Neural cell (in vitro differentiated cells): ENCODE results near the gene TRPV2.

Source experiments
- EZH2 ChIP-seq: fragments of 200-600, 300-800 bp; shearing (Covaris generic), sonication (generic); IDR thresholded peaks from 2 replicates; pipeline ENCODE4 v1.6.1; 2014; ENCODE audit warnings: antibody characterized with exemption, low read length, borderline replicate concordance, mild to moderate bottlenecking; ENCODE audit not compliant: insufficient read depth, poor library complexity, severe bottlenecking
- POLR2AphosphoS5 ChIP-seq: IDR thresholded peaks from 2 replicates; pipeline ENCODE4 v1.6.1; 2012
- TAF1 ChIP-seq: IDR thresholded peaks from 2 replicates; pipeline ENCODE4 v1.6.1; 2012; ENCODE audit warnings: low read depth
- TF ChIP-seq, protein P1 (sequence below): fragments of 450-650 bp; IDR thresholded peaks from 2 replicates; pipeline ENCODE4 v1.5.1; 2014; ENCODE audit warnings: antibody characterized with exemption, mild to moderate bottlenecking, moderate library complexity; ENCODE audit not compliant: poor library complexity, severe bottlenecking
- TF ChIP-seq, protein P2 (sequence below): IDR thresholded peaks from 2 replicates; pipeline ENCODE4 v1.6.1; 2012; ENCODE audit warnings: borderline replicate concordance

DNA sequence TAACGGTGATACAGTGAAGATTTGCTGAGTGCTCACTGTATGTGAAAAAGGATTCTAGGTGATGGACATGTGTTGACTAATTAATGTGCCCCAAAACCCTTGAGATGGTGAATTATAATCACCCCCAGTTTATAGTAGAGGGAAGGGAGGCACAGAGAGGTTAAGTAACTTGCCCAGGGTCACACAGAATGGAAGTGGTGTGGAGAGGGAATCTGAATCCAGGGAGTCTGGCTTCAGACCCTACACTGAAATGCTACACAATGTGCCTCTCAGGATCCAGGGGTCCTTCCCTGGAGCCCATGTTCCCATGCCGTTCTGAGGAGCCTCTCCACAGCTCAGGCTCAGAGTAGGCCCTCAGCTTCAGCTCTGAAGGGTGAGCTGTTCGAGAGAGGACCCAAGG, 11.6 kb downstream of the TRPV2 start:
- TF ChIP-seq, protein P1, sequence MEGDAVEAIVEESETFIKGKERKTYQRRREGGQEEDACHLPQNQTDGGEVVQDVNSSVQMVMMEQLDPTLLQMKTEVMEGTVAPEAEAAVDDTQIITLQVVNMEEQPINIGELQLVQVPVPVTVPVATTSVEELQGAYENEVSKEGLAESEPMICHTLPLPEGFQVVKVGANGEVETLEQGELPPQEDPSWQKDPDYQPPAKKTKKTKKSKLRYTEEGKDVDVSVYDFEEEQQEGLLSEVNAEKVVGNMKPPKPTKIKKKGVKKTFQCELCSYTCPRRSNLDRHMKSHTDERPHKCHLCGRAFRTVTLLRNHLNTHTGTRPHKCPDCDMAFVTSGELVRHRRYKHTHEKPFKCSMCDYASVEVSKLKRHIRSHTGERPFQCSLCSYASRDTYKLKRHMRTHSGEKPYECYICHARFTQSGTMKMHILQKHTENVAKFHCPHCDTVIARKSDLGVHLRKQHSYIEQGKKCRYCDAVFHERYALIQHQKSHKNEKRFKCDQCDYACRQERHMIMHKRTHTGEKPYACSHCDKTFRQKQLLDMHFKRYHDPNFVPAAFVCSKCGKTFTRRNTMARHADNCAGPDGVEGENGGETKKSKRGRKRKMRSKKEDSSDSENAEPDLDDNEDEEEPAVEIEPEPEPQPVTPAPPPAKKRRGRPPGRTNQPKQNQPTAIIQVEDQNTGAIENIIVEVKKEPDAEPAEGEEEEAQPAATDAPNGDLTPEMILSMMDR: no peak
- TF ChIP-seq TAF1: no peak
- TF ChIP-seq, protein P2, sequence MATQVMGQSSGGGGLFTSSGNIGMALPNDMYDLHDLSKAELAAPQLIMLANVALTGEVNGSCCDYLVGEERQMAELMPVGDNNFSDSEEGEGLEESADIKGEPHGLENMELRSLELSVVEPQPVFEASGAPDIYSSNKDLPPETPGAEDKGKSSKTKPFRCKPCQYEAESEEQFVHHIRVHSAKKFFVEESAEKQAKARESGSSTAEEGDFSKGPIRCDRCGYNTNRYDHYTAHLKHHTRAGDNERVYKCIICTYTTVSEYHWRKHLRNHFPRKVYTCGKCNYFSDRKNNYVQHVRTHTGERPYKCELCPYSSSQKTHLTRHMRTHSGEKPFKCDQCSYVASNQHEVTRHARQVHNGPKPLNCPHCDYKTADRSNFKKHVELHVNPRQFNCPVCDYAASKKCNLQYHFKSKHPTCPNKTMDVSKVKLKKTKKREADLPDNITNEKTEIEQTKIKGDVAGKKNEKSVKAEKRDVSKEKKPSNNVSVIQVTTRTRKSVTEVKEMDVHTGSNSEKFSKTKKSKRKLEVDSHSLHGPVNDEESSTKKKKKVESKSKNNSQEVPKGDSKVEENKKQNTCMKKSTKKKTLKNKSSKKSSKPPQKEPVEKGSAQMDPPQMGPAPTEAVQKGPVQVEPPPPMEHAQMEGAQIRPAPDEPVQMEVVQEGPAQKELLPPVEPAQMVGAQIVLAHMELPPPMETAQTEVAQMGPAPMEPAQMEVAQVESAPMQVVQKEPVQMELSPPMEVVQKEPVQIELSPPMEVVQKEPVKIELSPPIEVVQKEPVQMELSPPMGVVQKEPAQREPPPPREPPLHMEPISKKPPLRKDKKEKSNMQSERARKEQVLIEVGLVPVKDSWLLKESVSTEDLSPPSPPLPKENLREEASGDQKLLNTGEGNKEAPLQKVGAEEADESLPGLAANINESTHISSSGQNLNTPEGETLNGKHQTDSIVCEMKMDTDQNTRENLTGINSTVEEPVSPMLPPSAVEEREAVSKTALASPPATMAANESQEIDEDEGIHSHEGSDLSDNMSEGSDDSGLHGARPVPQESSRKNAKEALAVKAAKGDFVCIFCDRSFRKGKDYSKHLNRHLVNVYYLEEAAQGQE: no peak
- no peak for TF ChIP-seq EZH2
- TF ChIP-seq POLR2AphosphoS5: no peak
